Measurements from ENCODE around the gene TENM3.

DNA sequence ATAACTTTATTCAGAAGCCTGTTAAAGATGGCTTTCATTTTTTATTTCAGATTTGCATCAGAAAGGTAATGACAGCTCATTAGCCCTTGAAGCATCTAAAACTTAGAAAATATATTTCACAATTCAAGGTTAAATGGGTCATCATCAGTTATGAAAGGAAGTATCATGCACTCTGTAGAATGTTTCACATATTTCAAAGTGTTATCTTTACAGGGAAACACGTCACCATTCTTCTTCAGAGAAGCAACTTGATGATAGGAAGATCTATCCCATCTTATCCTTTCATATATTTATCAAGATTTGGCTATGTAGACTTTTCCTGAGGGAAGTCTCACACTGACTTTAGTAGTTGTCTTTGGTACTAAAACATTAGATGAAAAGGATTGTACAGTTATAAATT, 277.8 kb downstream of the TENM3 start:
- TF ChIP-seq, protein P1, sequence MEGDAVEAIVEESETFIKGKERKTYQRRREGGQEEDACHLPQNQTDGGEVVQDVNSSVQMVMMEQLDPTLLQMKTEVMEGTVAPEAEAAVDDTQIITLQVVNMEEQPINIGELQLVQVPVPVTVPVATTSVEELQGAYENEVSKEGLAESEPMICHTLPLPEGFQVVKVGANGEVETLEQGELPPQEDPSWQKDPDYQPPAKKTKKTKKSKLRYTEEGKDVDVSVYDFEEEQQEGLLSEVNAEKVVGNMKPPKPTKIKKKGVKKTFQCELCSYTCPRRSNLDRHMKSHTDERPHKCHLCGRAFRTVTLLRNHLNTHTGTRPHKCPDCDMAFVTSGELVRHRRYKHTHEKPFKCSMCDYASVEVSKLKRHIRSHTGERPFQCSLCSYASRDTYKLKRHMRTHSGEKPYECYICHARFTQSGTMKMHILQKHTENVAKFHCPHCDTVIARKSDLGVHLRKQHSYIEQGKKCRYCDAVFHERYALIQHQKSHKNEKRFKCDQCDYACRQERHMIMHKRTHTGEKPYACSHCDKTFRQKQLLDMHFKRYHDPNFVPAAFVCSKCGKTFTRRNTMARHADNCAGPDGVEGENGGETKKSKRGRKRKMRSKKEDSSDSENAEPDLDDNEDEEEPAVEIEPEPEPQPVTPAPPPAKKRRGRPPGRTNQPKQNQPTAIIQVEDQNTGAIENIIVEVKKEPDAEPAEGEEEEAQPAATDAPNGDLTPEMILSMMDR (IDR thresholded peaks at IDR 0.05; ENCODE audit: low read depth, low read length), result no peak
- no peak for TF ChIP-seq EZH2phosphoT487 (IDR thresholded peaks at IDR 0.05; ENCODE audit: low read depth)
